Neuronal stem cell (in vitro differentiated cells): ENCODE data around the gene RNF220.
A peak's percentile ranks its signal among the peaks of the same experiment; 100 is the strongest.

Experiments
- DNase-seq: peaks from one replicate; pipeline ENCODE4 v3.0.0-alpha.2; 2013; ENCODE audit warnings: low spot score
- H2AFZ ChIP-seq: one replicate; pipeline ENCODE4 v1.6.1; 2013; ENCODE audit warnings: mild to moderate bottlenecking, low read length, inconsistent platforms
- H2AK5ac ChIP-seq: 2 replicates; pipeline ENCODE4 v1.6.1; 2013; ENCODE audit warnings: low read depth, mild to moderate bottlenecking, inconsistent platforms, low read length, moderate library complexity, mixed read lengths
- H2BK120ac ChIP-seq: 2 replicates; pipeline ENCODE4 v1.6.1; 2013; ENCODE audit warnings: low read depth, mild to moderate bottlenecking, inconsistent platforms, low read length, moderate library complexity, mixed read lengths
- H2BK12ac ChIP-seq: one replicate; pipeline ENCODE4 v1.6.1; 2013; ENCODE audit warnings: low read length, inconsistent platforms
- H2BK15ac ChIP-seq: 2 replicates; pipeline ENCODE4 v1.6.1; 2013; ENCODE audit warnings: mild to moderate bottlenecking, low read length, inconsistent platforms, mixed read lengths
- H2BK5ac ChIP-seq: one replicate; pipeline ENCODE4 v1.6.1; 2013; ENCODE audit warnings: inconsistent platforms, mild to moderate bottlenecking, low read length, moderate library complexity
- H3K14ac ChIP-seq: one replicate; pipeline ENCODE4 v1.6.1; 2013; ENCODE audit warnings: low read length, inconsistent platforms
- H3K18ac ChIP-seq: 2 replicates; pipeline ENCODE4 v1.6.1; 2013; ENCODE audit warnings: low read length, inconsistent platforms
- H3K23ac ChIP-seq: 2 replicates; pipeline ENCODE4 v1.6.1; 2013; ENCODE audit warnings: low read depth, mild to moderate bottlenecking, mixed read lengths, low read length, inconsistent platforms; ENCODE audit not compliant: poor library complexity
- H3K27ac ChIP-seq: replicated peaks from 3 replicates; pipeline ENCODE4 v1.5.1; 2013; ENCODE audit warnings: low read length, inconsistent platforms
- H3K27me3 ChIP-seq, 3 experiments: 2 replicates each; pipeline ENCODE4 v1.6.1; 2013; ENCODE audit warnings: low read length in 3 of 3, mild to moderate bottlenecking in 2 of 3, inconsistent platforms in 1 of 3, low read depth in 1 of 3, mixed read lengths in 1 of 3, moderate library complexity in 1 of 3; ENCODE audit not compliant: control insufficient read depth in 3 of 3, insufficient read depth in 3 of 3
- H3K36me3 ChIP-seq, 2 donors: replicated peaks in 1 of 2; 2 replicates each; pipeline ENCODE4 v1.6.1; 2013; ENCODE audit warnings: low read length in 2 of 2; ENCODE audit not compliant: control insufficient read depth in 2 of 2, insufficient read depth in 2 of 2
- H3K4ac ChIP-seq: 2 replicates; pipeline ENCODE4 v1.6.1; 2013; ENCODE audit warnings: inconsistent platforms, mild to moderate bottlenecking, low read length, moderate library complexity
- H3K4me1 ChIP-seq, 2 donors: 1 replicate in 1 of 2; 2 replicates in 1 of 2; pipeline ENCODE4 v1.6.1; 2013; ENCODE audit warnings: low read length in 2 of 2, low read depth in 1 of 2; ENCODE audit not compliant: control insufficient read depth in 2 of 2, insufficient read depth in 1 of 2
- H3K4me2 ChIP-seq: one replicate; pipeline ENCODE4 v1.6.1; 2013; ENCODE audit warnings: mild to moderate bottlenecking, low read length, inconsistent platforms; ENCODE audit not compliant: insufficient read depth, poor library complexity, severe bottlenecking
- H3K4me3 ChIP-seq, 2 donors: 2 replicates each; pipeline ENCODE4 v1.5.1; 2013; ENCODE audit warnings: low read length in 2 of 2, mild to moderate bottlenecking in 2 of 2, inconsistent platforms in 1 of 2, moderate library complexity in 1 of 2
- H3K79me1 ChIP-seq: one replicate; pipeline ENCODE4 v1.6.1; 2013; ENCODE audit warnings: low read depth, mild to moderate bottlenecking, inconsistent platforms, low read length, moderate library complexity
- H3K9ac ChIP-seq: one replicate; pipeline ENCODE4 v1.6.1; 2013; ENCODE audit warnings: mild to moderate bottlenecking, low read depth, low read length, inconsistent platforms; ENCODE audit not compliant: poor library complexity
- H3K9me3 ChIP-seq, 2 donors: replicated peaks in 1 of 2; 2 replicates each; pipeline versions ENCODE3 to v1.6.1; 2013; ENCODE audit warnings: low read length in 2 of 2, mild to moderate bottlenecking in 2 of 2, inconsistent platforms in 1 of 2, low read depth in 1 of 2, mixed read lengths in 1 of 2, moderate library complexity in 1 of 2; ENCODE audit not compliant: control insufficient read depth in 2 of 2, insufficient read depth in 1 of 2
- H4K8ac ChIP-seq: one replicate; pipeline ENCODE4 v1.6.1; 2013; ENCODE audit warnings: low read depth, mild to moderate bottlenecking, inconsistent platforms, low read length, moderate library complexity
- H4K91ac ChIP-seq: one replicate; pipeline ENCODE4 v1.6.1; 2013; ENCODE audit warnings: low read length, low read depth, mild to moderate bottlenecking, inconsistent platforms; ENCODE audit not compliant: poor library complexity
- WGBS, 2 donors: extraction: QIAGEN DNeasy Blood & Tissue Kit; methylation state at CpG; one replicate each; pipeline ENCODE4 v1.1.7; 2013; ENCODE audit warnings: missing lambda C conversion rate in 2 of 2, mixed read lengths in 1 of 2; ENCODE audit not compliant: insufficient read length in 2 of 2, insufficient replicate concordance in 1 of 2; ENCODE audit errors: extremely low coverage in 2 of 2; 5-methylcytosine and 5-hydroxymethylcytosine counted together

Gene RNF220

DNA sequence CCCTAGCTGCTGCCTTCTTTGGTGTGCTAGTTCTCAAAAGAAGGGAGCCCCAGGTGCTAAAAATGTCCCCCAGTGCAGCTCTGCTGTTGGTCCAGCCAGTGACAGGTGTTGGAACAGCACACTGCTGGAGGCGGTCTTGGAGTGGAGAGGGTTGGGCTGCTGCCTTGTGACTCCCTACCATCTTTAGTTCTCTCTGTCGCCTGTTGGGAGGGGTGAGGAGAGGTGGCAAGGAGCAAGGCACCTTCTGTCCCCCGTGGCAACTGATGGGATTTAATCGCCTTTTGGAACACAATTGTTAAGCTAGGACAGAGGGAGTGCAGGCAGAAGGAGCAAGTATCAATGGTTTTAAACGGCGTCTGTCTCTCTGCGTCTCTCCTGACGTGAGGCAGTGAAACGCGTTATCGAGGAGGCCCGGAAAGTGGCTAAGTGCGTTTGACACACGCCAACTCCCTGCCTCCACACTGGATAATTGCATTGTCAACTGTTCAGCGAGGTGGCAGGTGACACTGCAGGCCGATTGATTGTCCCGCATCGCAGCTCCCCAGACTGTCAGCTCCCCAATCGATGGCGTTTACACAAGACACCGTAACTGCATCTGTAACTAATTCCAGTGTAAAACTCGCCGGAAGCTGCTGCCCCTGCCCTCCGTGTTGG lies 235.3 kb downstream of the RNF220 start:
- peaks cover 60 to 99% of the 10 kb centered on the region in 2 donors for H3K36me3 ChIP-seq
- no peak overlapping the region for H3K4me3 ChIP-seq
- no CpG with 5 or more reads among the region's 24 CpGs for WGBS, 2 donors
- H3K18ac ChIP-seq, result no peak overlapping the region
- no peak overlapping the region for H4K91ac ChIP-seq
- H2BK12ac ChIP-seq, result no peak overlapping the region
- H3K9ac ChIP-seq, result no peak overlapping the region
- no peak overlapping the region for H2BK120ac ChIP-seq
- H3K27ac ChIP-seq, result no peak overlapping the region
- H2BK5ac ChIP-seq, result no peak overlapping the region
- no peak overlapping the region for H3K4ac ChIP-seq
- H3K4me1 ChIP-seq, result peaks cover 2 to 21% of the 10 kb centered on the region in 2 donors
- no peaks in the 10 kb centered on the region for H3K9me3 ChIP-seq
- H3K27me3 ChIP-seq, result no peaks in the 10 kb centered on the region
- no peaks in the 10 kb centered on the region for H3K79me1 ChIP-seq
- H3K14ac ChIP-seq, result no peak overlapping the region
- H2AFZ ChIP-seq, result no peak overlapping the region
- H2BK15ac ChIP-seq, result no peak overlapping the region
- no peak for DNase-seq
- no peak overlapping the region for H3K4me2 ChIP-seq
- H2AK5ac ChIP-seq, result no peak overlapping the region
- H4K8ac ChIP-seq, result no peak overlapping the region
- peak overlapping the region; percentile 75 for H3K23ac ChIP-seq

DNA sequence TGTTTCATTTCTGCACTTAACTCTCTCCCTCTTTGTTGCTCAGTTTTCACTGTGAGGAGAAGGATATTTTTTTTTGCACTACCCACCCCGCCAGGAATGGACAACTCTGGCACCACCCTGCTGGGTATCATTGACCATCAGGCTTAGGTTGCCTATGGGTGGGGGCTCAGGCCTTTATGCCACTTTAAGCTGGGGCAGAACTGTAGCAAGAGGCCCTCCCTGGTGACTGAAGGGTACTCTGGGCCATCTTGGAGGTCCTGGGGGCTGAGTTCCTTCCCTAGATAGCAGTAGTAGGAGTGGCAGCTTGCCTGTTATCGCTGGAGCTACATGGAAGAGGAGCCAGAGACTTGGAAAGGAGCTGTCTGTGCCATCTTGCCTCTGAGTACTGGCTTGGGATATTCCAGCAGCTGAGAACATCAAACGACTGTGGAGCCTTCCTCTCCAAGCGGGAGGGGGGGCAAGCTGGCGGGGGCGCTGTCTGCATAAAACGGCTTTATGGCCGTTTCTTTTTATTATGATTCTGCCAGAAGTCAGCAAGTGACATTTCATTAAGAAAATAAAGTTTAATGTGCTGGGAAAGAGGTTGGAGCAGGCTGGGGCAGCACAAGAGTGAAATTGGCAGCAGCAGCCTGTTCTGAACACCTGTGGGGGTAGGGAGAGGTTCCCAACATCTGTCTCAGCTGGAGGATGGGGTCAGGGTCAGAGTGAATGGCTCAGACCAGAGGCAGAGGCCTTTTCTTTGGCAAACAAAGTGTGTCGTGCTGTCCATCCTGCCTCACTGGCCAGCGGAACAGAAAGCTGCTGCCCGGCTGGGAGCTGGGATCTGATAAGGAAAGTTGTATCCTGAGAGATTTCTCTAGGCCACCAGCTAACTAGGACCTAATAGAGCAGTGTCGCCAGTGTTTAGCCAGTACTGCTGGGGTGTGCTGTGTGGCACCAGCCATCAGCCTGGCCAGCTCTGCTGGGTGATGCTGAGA lies 236.4 kb downstream of the RNF220 start:
- Histone ChIP-seq H2AFZ (no peak overlapping the region), H3K4me2 (no peak overlapping the region), H4K91ac (no peak overlapping the region), H3K9ac (no peak overlapping the region), H2AK5ac (no peak overlapping the region), H4K8ac (no peak overlapping the region), H3K4ac (no peak overlapping the region), H3K18ac (no peak overlapping the region), H3K4me1 (peaks cover 2 to 19% of the 10 kb centered on the region in 2 donors), H3K27me3 (no peaks in the 10 kb centered on the region), H3K36me3 (peaks cover 54 to 99% of the 10 kb centered on the region in 2 donors), H3K4me3 (no peak overlapping the region), H2BK5ac (no peak overlapping the region), H2BK12ac (no peak overlapping the region), H2BK120ac (no peak overlapping the region), H3K79me1 (no peaks in the 10 kb centered on the region), H3K14ac (no peak overlapping the region), H3K27ac (no peak overlapping the region), H3K23ac (no peak overlapping the region), H2BK15ac (no peak overlapping the region), H3K9me3 (no peaks in the 10 kb centered on the region)
- WGBS, 2 donors, result no CpG with 5 or more reads among the region's 12 CpGs
- no peak for DNase-seq

- no peak overlapping the region for H3K4ac ChIP-seq
- no peak overlapping the region for H4K91ac ChIP-seq
- H3K27ac ChIP-seq, result no peak overlapping the region
- H3K18ac ChIP-seq, result no peak overlapping the region
- no peak overlapping the region for H3K4me2 ChIP-seq
- no CpG with 5 or more reads among the region's 2 CpGs for WGBS, 2 donors
- DNase-seq, result no peak
- H3K9me3 ChIP-seq, result no peaks in the 10 kb centered on the region
- H3K9ac ChIP-seq, result no peak overlapping the region
- no peaks in the 10 kb centered on the region for H3K27me3 ChIP-seq
- H3K14ac ChIP-seq, result no peak overlapping the region
- H3K36me3 ChIP-seq, result peaks cover 54 to 99% of the 10 kb centered on the region in 2 donors
- no peak overlapping the region for H2BK12ac ChIP-seq
- no peak overlapping the region for H2BK15ac ChIP-seq
- H3K4me1 ChIP-seq, result peaks cover 2 to 11% of the 10 kb centered on the region in 2 donors
- no peak overlapping the region for H2AFZ ChIP-seq
- H2AK5ac ChIP-seq, result no peak overlapping the region
- no peaks in the 10 kb centered on the region for H3K79me1 ChIP-seq
- no peak overlapping the region for H2BK120ac ChIP-seq
- H2BK5ac ChIP-seq, result no peak overlapping the region
- no peak overlapping the region for H4K8ac ChIP-seq
- H3K23ac ChIP-seq, result no peak overlapping the region
- no peak overlapping the region for H3K4me3 ChIP-seq
These were observed 237.2 kb downstream of the RNF220 start for GRCh38 chr1:44642255-44642654.

DNA sequence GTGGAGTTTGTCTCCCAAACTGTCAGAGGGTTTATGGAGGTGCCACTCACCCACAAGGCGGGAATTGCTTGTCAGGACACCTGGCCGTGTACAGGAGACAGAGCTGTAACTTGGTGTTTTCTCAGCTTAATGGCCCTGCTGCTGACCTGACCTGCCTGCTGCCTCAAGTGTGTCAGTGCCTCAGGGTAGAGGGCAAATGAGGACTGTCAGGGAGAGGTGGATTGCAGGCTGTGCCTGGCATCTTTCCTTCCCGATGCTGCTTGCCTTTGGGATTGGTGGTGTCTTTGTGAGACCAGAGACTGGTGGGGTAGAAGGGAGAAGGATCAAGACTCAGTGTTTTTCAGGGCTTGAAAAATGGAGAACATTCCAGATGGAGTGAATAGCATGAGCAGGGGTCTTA lies 237.9 kb downstream of the RNF220 start:
- no CpG with 5 or more reads among the region's 3 CpGs for WGBS, 2 donors
- Histone ChIP-seq H3K4ac (no peak overlapping the region), H3K4me3 (no peak overlapping the region), H2AK5ac (no peak overlapping the region), H3K14ac (no peak overlapping the region), H3K4me1 (peaks cover 2 to 7% of the 10 kb centered on the region in 2 donors), H3K9me3 (no peaks in the 10 kb centered on the region), H3K18ac (no peak overlapping the region), H2BK15ac (no peak overlapping the region), H3K27me3 (no peaks in the 10 kb centered on the region), H3K79me1 (no peaks in the 10 kb centered on the region), H2BK5ac (no peak overlapping the region), H2BK120ac (no peak overlapping the region), H3K23ac (no peak overlapping the region), H3K9ac (no peak overlapping the region), H3K36me3 (peaks cover 60 to 99% of the 10 kb centered on the region in 2 donors), H4K8ac (no peak overlapping the region), H2AFZ (no peak overlapping the region), H3K27ac (no peak overlapping the region), H4K91ac (no peak overlapping the region), H2BK12ac (no peak overlapping the region), H3K4me2 (no peak overlapping the region)
- no peak for DNase-seq
